ENCODE measurements around the gene PPP1R14C. TPM values are rescaled to one million over a fixed set of nuclear protein-coding genes. Genes with fewer than 3 reads are reported as not detected.

PPP1R14C gene
- total and polyA plus RNA-seq, 7 donors, result under 0.01 to 37.0 (median 19.8) TPM; not detected in 2

GRCh38 chr6:150245148-150245935 lies 102.5 kb downstream of the PPP1R14C start:
- intact Hi-C loops (cut with DNase I), result no loop called here
- H3K36me3 ChIP-seq, result no peaks in the 10 kb centered on the region

GRCh38 chr6:150247803-150248202 lies 105.0 kb downstream of the PPP1R14C start:
- intact Hi-C loops (cut with DNase I), result no loop called here
- Histone ChIP-seq H3K4me1 (peaks cover 0 to 10% (median 3%) of the 10 kb centered on the region in 4 donors), H3K36me3 (no peaks in the 10 kb centered on the region), H3K9me3 (peaks cover 0 to 5% (median 3%) of the 10 kb centered on the region in 4 donors), H3K27me3 (no peaks in the 10 kb centered on the region), H3K4me3 (no peak overlapping the region), H3K27ac (no peak overlapping the region)
- 96 to 99% methylated on average over 2 of the region's 2 CpGs for WGBS, 2 donors
- no peak for TF ChIP-seq POLR2AphosphoS5 (IDR thresholded peaks at IDR 0.05)
- no peak for TF ChIP-seq EP300 (IDR thresholded peaks at IDR 0.05)
- TF ChIP-seq CTCF (IDR thresholded peaks at IDR 0.05), result no peak
- TF ChIP-seq POLR2A (IDR thresholded peaks at IDR 0.05), result no peak
- DNase-seq, result no peak

More at GRCh38 chr6:150245148-150245935, 102.5 kb downstream of the PPP1R14C start:
- Histone ChIP-seq H3K4me1 (peaks cover 0 to 10% (median 3%) of the 10 kb centered on the region in 4 donors), H3K27me3 (no peaks in the 10 kb centered on the region), H3K4me3 (no peak overlapping the region), H3K27ac (no peak overlapping the region), H3K9me3 (peaks cover 0 to 5% (median 3%) of the 10 kb centered on the region in 4 donors)
- 89 to 93% methylated on average over 6 of the region's 6 CpGs for WGBS, 2 donors
- no peak for DNase-seq
- TF ChIP-seq EP300 (IDR thresholded peaks at IDR 0.05) (no peak), POLR2A (IDR thresholded peaks at IDR 0.05) (no peak), CTCF (IDR thresholded peaks at IDR 0.05) (no peak), POLR2AphosphoS5 (IDR thresholded peaks at IDR 0.05) (no peak)

- Histone ChIP-seq H3K9me3 (peaks cover 0 to 5% (median 3%) of the 10 kb centered on the region in 4 donors), H3K27me3 (no peaks in the 10 kb centered on the region), H3K4me3 (no peak overlapping the region), H3K36me3 (no peaks in the 10 kb centered on the region), H3K27ac (no peak overlapping the region), H3K4me1 (peaks cover 0 to 10% (median 3%) of the 10 kb centered on the region in 4 donors)
- 84 to 87% methylated on average over 1 of the region's 1 CpG for WGBS, 2 donors
- intact Hi-C loops (cut with DNase I), result no loop called here
- no peak for DNase-seq
- no peak for TF ChIP-seq EP300 (IDR thresholded peaks at IDR 0.05)
- no peak for TF ChIP-seq CTCF (IDR thresholded peaks at IDR 0.05)
- TF ChIP-seq POLR2A (IDR thresholded peaks at IDR 0.05), result no peak
- no peak for TF ChIP-seq POLR2AphosphoS5 (IDR thresholded peaks at IDR 0.05)
These were observed 105.5 kb downstream of the PPP1R14C start for GRCh38 chr6:150248300-150248699.

- Histone ChIP-seq H3K9me3 (peaks cover 0 to 5% (median 3%) of the 10 kb centered on the region in 4 donors), H3K27ac (no peak overlapping the region), H3K4me3 (no peak overlapping the region), H3K36me3 (no peaks in the 10 kb centered on the region), H3K27me3 (no peaks in the 10 kb centered on the region), H3K4me1 (peaks cover 0 to 1% (median 0%) of the 10 kb centered on the region in 4 donors)
- TF ChIP-seq POLR2AphosphoS5 (IDR thresholded peaks at IDR 0.05) (no peak), POLR2A (IDR thresholded peaks at IDR 0.05) (no peak), CTCF (IDR thresholded peaks at IDR 0.05) (no peak), EP300 (IDR thresholded peaks at IDR 0.05) (no peak)
- 80 to 86% methylated on average over 2 of the region's 2 CpGs for WGBS, 2 donors
- DNase-seq, result no peak
- intact Hi-C loops (cut with DNase I), result no loop called here
These were observed 106.4 kb downstream of the PPP1R14C start for GRCh38 chr6:150249261-150249660.
